ENCODE measurements around the gene INSR. TPM values are rescaled to one million over a fixed set of nuclear protein-coding genes. Genes with fewer than 3 reads are reported as not detected.

INSR gene
- total and polyA plus RNA-seq, 10 of the 15 experiments (the other 5 are each of a cell fraction or from before 2014, with no cell fraction given) = 4.2 to 34.9 (median 13.6) TPM

GRCh38 chr19:7213628-7214323 lies 80.4 kb downstream of the INSR start:
- WGBS (ENCODE audit: insufficient coverage, insufficient replicate concordance, low lambda C conversion rate, missing lambda C conversion rate) = 7% methylated on average over 14 of the region's 14 CpGs
- Histone ChIP-seq H3K27me3 (replicated peaks in 1 of 2; ENCODE audit: control insufficient read depth in 2 of 2, insufficient read depth in 2 of 2, low read length in 1 of 2) (no peaks in the 10 kb centered on the region), H3K4me2 (ENCODE audit: control insufficient read depth, insufficient read depth) (no peak overlapping the region; the same call in 1 of the 2 replicates), H3K9ac (ENCODE audit: control insufficient read depth, insufficient read depth, low read length) (no peak overlapping the region), H3K36me3 (ENCODE audit: control insufficient read depth in 2 of 2, insufficient read depth in 2 of 2, low read length in 1 of 2) (no peaks in the 10 kb centered on the region; a peak in 1 of 4 replicates), H3K9me3 (replicated peaks; ENCODE audit: control insufficient read depth, insufficient read depth, low read length) (no peaks in the 10 kb centered on the region; the same call in 2 of the 3 replicates), H4K20me1 (ENCODE audit: control insufficient read depth, insufficient read depth) (no peaks in the 10 kb centered on the region), H2AFZ (ENCODE audit: control insufficient read depth, low read depth, low read length) (no peak overlapping the region), H3K4me1 (ENCODE audit: control insufficient read depth, insufficient read depth, low read length) (peaks cover 55% of the 10 kb centered on the region), H3K4me3 (no peak overlapping the region), H3K79me2 (ENCODE audit: control insufficient read depth, insufficient read depth, low read length) (peaks cover 47% of the 10 kb centered on the region), H3K27ac (ENCODE audit: control insufficient read depth, insufficient read depth) (peak overlapping the region; percentile 69)
- FAIRE-seq (no peak), ATAC-seq (peak; percentile 54), DNase-seq (ENCODE audit: low read depth, low spot score) (no peak)
- ChIA-PET SMC1A (ENCODE audit: uncharacterized antibody, unreplicated experiment) (interaction anchor here (0.7 to 2.2 kb wide), 5 partner anchors 13 to 123 kb away, joined by 3 to 10 read pairs (median 3); no protein-coding TSS in a partner anchor), CTCF (interaction anchor here (0.6 to 1.7 kb wide), 2 partner anchors 59 to 122 kb away, joined by 3 read pairs; no protein-coding TSS in a partner anchor), POLR2A (interaction anchor here (0.6 to 1.7 kb wide), 6 partner anchors 13 to 123 kb away, joined by 3 to 4 read pairs (median 4); no protein-coding TSS in a partner anchor), RAD21 (ENCODE audit: unreplicated experiment) (interaction anchor here (0.6 to 1.9 kb wide), 8 partner anchors 13 to 131 kb away, joined by 3 to 5 read pairs (median 4); no protein-coding TSS in a partner anchor)
- BruUV-seq (replicated peaks) = no TSS peak
- in situ Hi-C loops (cut with MboI) (no loop called here), intact Hi-C loops (cut with micrococcal nuclease; ENCODE audit: unreplicated experiment) (loop anchor here (5.0 kb wide), 1 partner anchor 79 kb away; the partner anchor contains the start of gene INSR)
- TF ChIP-seq BHLHE40 (IDR thresholded peaks at IDR 0.05; ENCODE audit: borderline replicate concordance in 1 of 2, low read depth in 2 of 2, low read length in 1 of 2) = peak; percentile 9 to 63; a peak in 2 of 4 replicates
- TF ChIP-seq ATF2 (IDR thresholded peaks at IDR 0.05; ENCODE audit: low read length) = 0 out of 2 replicates have a peak, but pooled peaks have one; percentile 27
- peak; percentile 75 for TF ChIP-seq NBN (IDR thresholded peaks at IDR 0.05)
- TF ChIP-seq DPF2 (IDR thresholded peaks at IDR 0.05) = peak; percentile 61
- peak; percentile 60; the same call in 1 of the 2 replicates for TF ChIP-seq MLLT1 (IDR thresholded peaks at IDR 0.05)
- no peak for TF ChIP-seq NFXL1 (IDR thresholded peaks at IDR 0.05; ENCODE audit: borderline replicate concordance)
- peak; percentile 48; the same call in 1 of the 2 replicates for TF ChIP-seq EED (IDR thresholded peaks at IDR 0.05; ENCODE audit: low read depth)
- TF ChIP-seq MEF2B (IDR thresholded peaks at IDR 0.05; ENCODE audit: partially characterized antibody, poor library complexity, severe bottlenecking) = peak; percentile 95
- no peak for TF ChIP-seq CEBPZ (IDR thresholded peaks at IDR 0.05; ENCODE audit: low read depth, low read length)
- TF ChIP-seq POLR2AphosphoS5 (IDR thresholded peaks at IDR 0.05; ENCODE audit: low read length) = peak; percentile 67
- no peak for TF ChIP-seq CBX3 (IDR thresholded peaks at IDR 0.05; ENCODE audit: borderline replicate concordance, low read depth)
- TF ChIP-seq USF1 (IDR thresholded peaks at IDR 0.05; ENCODE audit: borderline replicate concordance, extremely low read length, insufficient read depth, low read depth, low read length) = no peak
- 0 out of 2 replicates have a peak, but pooled peaks have one; percentile 14 for TF ChIP-seq CHD2 (IDR thresholded peaks at IDR 0.05; ENCODE audit: borderline replicate concordance, low read depth, low read length)
- no peak for TF ChIP-seq CREB1 (IDR thresholded peaks at IDR 0.05; ENCODE audit: low read depth)
- no peak for TF ChIP-seq BMI1 (IDR thresholded peaks at IDR 0.05; ENCODE audit: borderline replicate concordance)
- no peak for TF ChIP-seq CHD4 (IDR thresholded peaks at IDR 0.05)

Data from GM12878 (cell line).